Thyroid gland (tissue), 4 donors: ENCODE measurements around the gene KRT17. TPM values are rescaled to one million over a fixed set of nuclear protein-coding genes. Genes with fewer than 3 reads are reported as not detected.
A peak's percentile ranks its signal among the peaks of the same experiment; 100 is the strongest.

ENCODE experiments used
- DNase-seq, 2 donors: peaks; one replicate each; pipeline ENCODE4 v3.0.0-alpha.2; 2019
- H3K27ac ChIP-seq, 3 donors: fragments of 200-600 bp; sonication (generic); 1 replicate in 2 of 3; 2 replicates in 1 of 3; pipeline ENCODE4 v1.5.1; 2016 to 2019; ENCODE audit warnings: mild to moderate bottlenecking in 1 of 3, moderate library complexity in 1 of 3
- H3K27me3 ChIP-seq: fragments of 200-600 bp; sonication (generic); one replicate; pipeline ENCODE4 v1.5.1; 2019
- H3K36me3 ChIP-seq, 2 donors: fragments of 200-600 bp; sonication (generic); one replicate each; pipeline ENCODE4 v1.5.1; 2016 to 2019
- H3K4me1 ChIP-seq, 2 donors: fragments of 200-600 bp; sonication (generic); one replicate each; pipeline ENCODE4 v1.5.1; 2017 to 2019
- H3K4me3 ChIP-seq, 3 donors: fragments of 200-600 bp; sonication (generic); replicated peaks in 1 of 3; 1 replicate in 2 of 3; 2 replicates in 1 of 3; pipeline ENCODE4 v1.5.1; 2016; ENCODE audit warnings: mild to moderate bottlenecking in 1 of 3
- H3K9me3 ChIP-seq: fragments of 200-600 bp; sonication (generic); one replicate; pipeline ENCODE4 v1.5.1; 2017
- CTCF ChIP-seq, 6 experiments: fragments of 200-600 bp in 3 of 6; fragments of 450-650 bp in 3 of 6; sonication (generic) in 3 of 6; IDR thresholded peaks; one replicate each; pipeline ENCODE4 v1.5.1; 2016 to 2019; ENCODE audit warnings: antibody characterized with exemption in 6 of 6, mild to moderate bottlenecking in 2 of 6, inconsistent platforms in 1 of 6, moderate library complexity in 1 of 6
- POLR2A ChIP-seq, 2 donors: fragments of 450-650 bp; IDR thresholded peaks; one replicate each; pipeline ENCODE4 v1.6.1; 2017; ENCODE audit warnings: antibody characterized with exemption in 2 of 2, mild to moderate bottlenecking in 2 of 2, moderate library complexity in 1 of 2
- WGBS, 2 donors: methylation state at CpG; one replicate each; pipeline ENCODE4 v1.1.5; 2017; 5-methylcytosine and 5-hydroxymethylcytosine counted together
- intact Hi-C: fragments of 100-400 bp; cut with DNase I; formaldehyde crosslinking; loops from one replicate; pipeline ENCODE4 v1.15.1; 2023
- total RNA-seq, 4 donors: library from RNA; depleted of rRNA; stranded (reverse); fragments of >200 nt; gene quantifications; one replicate each; pipeline ENCODE4 v1.2.3, GENCODE V29; 2016

Gene KRT17
- total RNA-seq, 4 donors from 2014 or later, result 0.56 TPM; not detected in 3

- WGBS, 2 donors, result 54 to 83% methylated on average over 4 to 23 of the region's 24 CpGs
- TF ChIP-seq CTCF (IDR thresholded peaks at IDR 0.05), result no peak
- TF ChIP-seq POLR2A (IDR thresholded peaks at IDR 0.05), result no peak
- Histone ChIP-seq H3K36me3 (no peaks in the 10 kb centered on the region), H3K27me3 (no peaks in the 10 kb centered on the region), H3K4me3 (no peak overlapping the region), H3K4me1 (peaks cover 48 to 62% of the 10 kb centered on the region in 2 donors), H3K27ac (peak overlapping the region; percentile 89 to 92 (median 91)), H3K9me3 (no peaks in the 10 kb centered on the region)
- intact Hi-C loops, result no loop called here
- DNase-seq, result peak in 1 of 2 donors; percentile 24
Measured at GRCh38 chr17:41654678-41655607, 30.6 kb upstream of the KRT17 start.

GRCh38 chr17:41653892-41654677 is 29.7 kb upstream of the KRT17 start:
- H3K36me3 ChIP-seq, result no peaks in the 10 kb centered on the region
- DNase-seq, result peak; percentile 90 to 93
- 52 to 57% methylated on average over 6 to 7 of the region's 14 CpGs for WGBS, 2 donors
- H3K9me3 ChIP-seq, result no peaks in the 10 kb centered on the region
- H3K27me3 ChIP-seq, result no peaks in the 10 kb centered on the region
- intact Hi-C loops, result no loop called here
- H3K4me3 ChIP-seq, result no peak overlapping the region
- peak in 1 of 2 donors; percentile 55 for TF ChIP-seq POLR2A (IDR thresholded peaks at IDR 0.05)
- no peak for TF ChIP-seq CTCF (IDR thresholded peaks at IDR 0.05)
- H3K4me1 ChIP-seq, result peaks cover 48 to 62% of the 10 kb centered on the region in 2 donors
- peak overlapping the region; percentile 89 to 92 (median 91) for H3K27ac ChIP-seq

- H3K9me3 ChIP-seq, result no peaks in the 10 kb centered on the region
- H3K36me3 ChIP-seq, result no peaks in the 10 kb centered on the region
- H3K27me3 ChIP-seq, result no peaks in the 10 kb centered on the region
- 90 to 97% methylated on average over 5 of the region's 5 CpGs for WGBS, 2 donors
- H3K27ac ChIP-seq, result peak overlapping the region; percentile 89 to 92 (median 91)
- no peak for DNase-seq
- intact Hi-C loops, result no loop called here
- no peak overlapping the region for H3K4me3 ChIP-seq
- H3K4me1 ChIP-seq, result peaks cover 49 to 67% of the 10 kb centered on the region in 2 donors
- TF ChIP-seq POLR2A (IDR thresholded peaks at IDR 0.05), result no peak
Measured at GRCh38 chr17:41653421-41653820, 29.0 kb upstream of the KRT17 start.

GRCh38 chr17:41652461-41652970 is 28.1 kb upstream of the KRT17 start:
- no peak for DNase-seq
- H3K9me3 ChIP-seq, result no peaks in the 10 kb centered on the region
- H3K27me3 ChIP-seq, result no peaks in the 10 kb centered on the region
- TF ChIP-seq POLR2A (IDR thresholded peaks at IDR 0.05) (no peak), CTCF (IDR thresholded peaks at IDR 0.05) (no peak)
- 100% methylated on average over 1 of the region's 5 CpGs for WGBS, 2 donors
- intact Hi-C loops, result no loop called here
- no peak overlapping the region for H3K4me3 ChIP-seq
- H3K4me1 ChIP-seq, result peaks cover 53 to 75% of the 10 kb centered on the region in 2 donors
- peak overlapping the region; percentile 89 to 92 (median 91) for H3K27ac ChIP-seq
- no peaks in the 10 kb centered on the region for H3K36me3 ChIP-seq

- H3K36me3 ChIP-seq, result no peaks in the 10 kb centered on the region
- WGBS, 2 donors, result 46 to 74% methylated on average over 10 to 12 of the region's 13 CpGs
- peak; percentile 92 for DNase-seq
- TF ChIP-seq POLR2A (IDR thresholded peaks at IDR 0.05) (peak in 1 of 2 donors; percentile 20), CTCF (IDR thresholded peaks at IDR 0.05) (no peak)
- intact Hi-C loops, result no loop called here
- H3K27me3 ChIP-seq, result no peaks in the 10 kb centered on the region
- peaks cover 53 to 70% of the 10 kb centered on the region in 2 donors for H3K4me1 ChIP-seq
- H3K27ac ChIP-seq, result peak overlapping the region; percentile 89 to 94 (median 92)
- no peak overlapping the region for H3K4me3 ChIP-seq
- H3K9me3 ChIP-seq, result no peaks in the 10 kb centered on the region
Measured at GRCh38 chr17:41651625-41652460, 27.5 kb upstream of the KRT17 start.
